Inflammatory macrophage (primary cell): Measurements from ENCODE around the gene NEUROD1.
"Not testable (repeated sequence)": the region's sequence is repeated elsewhere in the genome, so short reads cannot be mapped to it uniquely, and the experiment has no call there.

Experiments
- DNase-seq, 2 donors: peaks; one replicate each; pipeline ENCODE4 v3.0.0-alpha.2; 2020 to 2022
- total RNA-seq, 18 experiments: gene quantifications; one replicate each; lab custom pipeline; 2026; ENCODE audit warnings: mixed read lengths in 6 of 18, inconsistent platforms in 2 of 18; lab: John Stamatoyannopoulos, UW

Gene NEUROD1
- total RNA-seq, result 0 to 0.20 (median 0) reads per million in 18 experiments

GRCh38 chr2:181680055-181680936 is at the start of gene NEUROD1:
TSS of gene NEUROD1 (minus strand) at chr2:181680517. CDS start at chr2:181678860, 1,657 bp downstream.
- DNase-seq, result no peak

GRCh38 chr2:181725476-181725875 is 45.2 kb upstream of the NEUROD1 start:
- DNase-seq, result no peak

DNA sequence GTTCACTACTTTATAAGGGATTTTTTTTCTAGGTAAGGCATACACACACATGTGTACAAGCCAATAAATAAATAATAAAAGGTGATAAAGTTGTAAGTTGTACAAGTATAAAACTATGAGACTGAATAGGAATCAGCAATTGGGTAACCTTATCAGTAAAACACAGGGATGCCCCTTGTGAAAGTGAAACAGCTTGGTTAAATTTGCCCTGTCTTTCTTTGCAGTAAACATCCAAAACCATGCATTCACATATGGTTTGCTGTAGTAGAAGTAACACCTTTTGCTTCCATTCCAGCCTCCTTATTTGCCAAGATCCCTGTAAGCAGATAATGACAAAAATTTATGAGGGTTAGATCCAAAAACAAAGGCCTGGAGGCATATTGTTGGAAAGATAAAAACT is 44.3 kb upstream of the NEUROD1 start:
- no peak for DNase-seq

DNA sequence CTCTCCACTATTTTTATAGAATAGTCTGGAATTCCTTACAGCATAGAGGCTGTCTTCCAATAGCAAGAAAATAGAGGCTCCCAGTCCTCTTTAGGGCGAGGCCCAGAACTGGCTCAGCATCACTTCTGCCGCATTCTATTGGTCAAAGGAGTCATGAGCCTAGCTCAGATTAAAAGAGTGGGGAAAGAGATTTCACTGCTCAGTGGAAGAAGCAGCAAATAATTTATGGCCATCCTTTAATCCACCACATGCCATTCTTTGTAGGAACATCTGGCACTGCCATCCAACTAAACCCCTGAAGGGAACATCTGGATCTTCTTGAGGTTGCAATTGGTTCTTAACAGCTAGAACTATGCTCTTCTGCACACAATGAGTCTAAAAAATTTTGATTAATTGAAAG is 43.4 kb upstream of the NEUROD1 start:
- DNase-seq, result no peak

DNA sequence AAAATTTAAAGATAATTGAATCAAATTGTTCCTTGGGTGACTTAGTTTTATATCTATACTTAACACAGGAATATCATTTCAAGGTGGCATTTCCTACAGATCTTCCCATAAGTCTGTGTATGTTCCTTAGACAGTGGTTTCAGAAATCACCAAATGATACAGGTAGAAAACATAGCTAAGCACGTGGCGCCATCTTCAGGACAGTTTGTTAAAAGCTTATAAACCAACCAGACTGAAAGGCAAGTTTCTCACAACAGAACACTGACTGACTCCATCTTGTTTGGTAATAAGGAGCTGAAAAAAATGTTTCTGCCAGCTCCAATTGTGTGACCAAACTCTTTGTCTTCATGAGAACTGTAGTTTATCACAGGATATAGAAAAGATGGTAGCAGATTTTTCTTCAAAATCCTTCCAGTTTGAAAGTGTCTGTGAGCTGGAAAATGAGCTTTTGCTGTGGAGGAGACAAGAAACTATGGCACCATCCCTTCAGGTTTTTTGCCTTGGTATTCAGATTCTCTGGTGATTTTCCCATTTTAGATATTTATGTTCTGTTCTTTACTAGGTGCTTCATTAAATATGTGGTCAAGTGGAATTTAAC is 34.8 kb upstream of the NEUROD1 start:
- peak; percentile 84 to 87 for DNase-seq

DNA sequence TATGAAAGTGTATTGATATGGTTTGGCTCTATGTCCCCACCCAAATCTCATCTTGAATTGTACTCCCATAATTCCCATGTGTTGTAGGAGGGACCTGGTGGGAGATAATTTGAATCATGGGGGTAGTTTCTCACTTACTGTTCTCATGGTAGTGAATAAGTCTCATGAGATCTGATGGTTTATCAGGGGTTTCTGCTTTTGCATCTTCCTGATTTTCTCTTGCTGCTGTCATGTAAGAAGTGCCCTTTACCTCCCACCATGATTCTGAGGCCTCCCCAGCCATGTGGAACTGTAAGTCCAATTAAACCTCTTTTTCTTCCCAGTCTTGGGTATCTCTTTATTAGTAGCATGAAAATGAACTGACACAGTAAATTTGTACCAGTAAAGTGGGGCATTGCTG is 30.7 kb upstream of the NEUROD1 start:
- peak; percentile 52 to 60 for DNase-seq

- not testable (repeated sequence) for DNase-seq
Measured at GRCh38 chr2:181702519-181702918, 22.2 kb upstream of the NEUROD1 start.

- no peak for DNase-seq
Measured at GRCh38 chr2:181698223-181698622, 17.9 kb upstream of the NEUROD1 start.

- DNase-seq, result peak; percentile 64 to 85
Measured at GRCh38 chr2:181697571-181697970, 17.3 kb upstream of the NEUROD1 start.

- DNase-seq, result peak; percentile 45 to 73
Measured at GRCh38 chr2:181697126-181697525, 16.8 kb upstream of the NEUROD1 start.

- no peak for DNase-seq
Measured at GRCh38 chr2:181694271-181694670, 14.0 kb upstream of the NEUROD1 start.

GRCh38 chr2:181690860-181691259 is 10.5 kb upstream of the NEUROD1 start:
- DNase-seq, result no peak

- no peak for DNase-seq
Measured at GRCh38 chr2:181686576-181687185, 6.4 kb upstream of the NEUROD1 start.

DNA sequence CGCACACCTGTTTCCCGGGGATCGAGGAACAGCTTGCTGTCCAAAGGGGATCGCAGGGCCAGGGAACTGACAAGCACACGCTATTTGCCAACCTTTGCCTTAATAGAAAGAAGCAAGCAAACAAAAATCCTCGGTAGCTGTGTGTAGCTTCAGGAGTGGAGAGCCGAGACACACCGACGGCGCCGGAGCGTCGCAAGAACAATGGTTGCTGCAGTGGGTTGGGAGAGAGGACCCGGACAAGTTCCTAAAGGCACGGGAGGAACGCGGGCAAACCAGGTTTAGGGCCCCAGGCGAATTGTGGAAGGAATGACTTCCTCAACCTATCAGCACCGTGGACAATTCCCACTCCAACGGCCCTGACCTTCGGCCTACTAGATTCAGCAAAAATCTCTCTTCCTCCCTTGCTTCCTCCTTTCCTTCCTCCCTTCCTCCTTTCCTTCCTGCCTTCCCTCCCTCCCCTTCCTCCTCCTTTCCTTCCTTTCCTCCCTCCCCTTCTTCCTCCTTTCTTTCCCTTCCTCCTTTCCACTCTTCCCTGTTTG is 4.9 kb upstream of the NEUROD1 start:
- DNase-seq, result peak in 1 of 2 donors; percentile 30

DNA sequence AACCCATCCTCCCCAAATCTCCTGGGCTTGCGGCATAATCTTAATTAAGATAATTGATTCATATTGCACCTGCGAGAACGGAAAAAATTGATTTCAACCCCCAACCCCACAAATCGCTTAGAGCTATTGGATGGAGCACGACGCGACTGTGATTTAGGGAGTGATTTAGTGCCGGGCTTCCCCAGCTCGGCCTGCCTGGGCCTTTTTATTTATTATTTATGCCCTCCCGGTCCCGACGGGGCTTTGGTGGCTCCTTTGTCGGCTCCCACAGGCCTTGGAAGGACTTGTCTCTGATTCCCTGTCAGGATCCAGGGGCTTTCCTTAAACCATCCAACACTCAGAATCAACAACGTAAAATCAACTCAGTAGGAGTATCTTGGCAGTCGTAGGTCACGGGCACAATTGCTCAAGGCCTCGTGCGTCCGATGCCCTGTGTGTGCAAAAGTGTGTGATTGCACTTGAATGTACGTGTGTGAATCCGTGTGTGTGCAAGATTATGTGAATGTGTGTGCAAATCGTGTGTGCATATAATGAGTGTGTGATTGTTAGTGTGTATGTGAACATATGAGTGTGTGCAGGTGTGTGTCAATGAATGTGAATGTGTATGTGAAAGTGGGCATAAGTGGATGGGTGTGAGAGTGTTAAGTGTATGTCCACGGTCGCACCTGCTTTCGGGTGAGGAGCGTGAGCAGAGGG is 4.3 kb upstream of the NEUROD1 start:
- no peak for DNase-seq

- no peak for DNase-seq
Measured at GRCh38 chr2:181683518-181684453, 3.5 kb upstream of the NEUROD1 start.

DNA sequence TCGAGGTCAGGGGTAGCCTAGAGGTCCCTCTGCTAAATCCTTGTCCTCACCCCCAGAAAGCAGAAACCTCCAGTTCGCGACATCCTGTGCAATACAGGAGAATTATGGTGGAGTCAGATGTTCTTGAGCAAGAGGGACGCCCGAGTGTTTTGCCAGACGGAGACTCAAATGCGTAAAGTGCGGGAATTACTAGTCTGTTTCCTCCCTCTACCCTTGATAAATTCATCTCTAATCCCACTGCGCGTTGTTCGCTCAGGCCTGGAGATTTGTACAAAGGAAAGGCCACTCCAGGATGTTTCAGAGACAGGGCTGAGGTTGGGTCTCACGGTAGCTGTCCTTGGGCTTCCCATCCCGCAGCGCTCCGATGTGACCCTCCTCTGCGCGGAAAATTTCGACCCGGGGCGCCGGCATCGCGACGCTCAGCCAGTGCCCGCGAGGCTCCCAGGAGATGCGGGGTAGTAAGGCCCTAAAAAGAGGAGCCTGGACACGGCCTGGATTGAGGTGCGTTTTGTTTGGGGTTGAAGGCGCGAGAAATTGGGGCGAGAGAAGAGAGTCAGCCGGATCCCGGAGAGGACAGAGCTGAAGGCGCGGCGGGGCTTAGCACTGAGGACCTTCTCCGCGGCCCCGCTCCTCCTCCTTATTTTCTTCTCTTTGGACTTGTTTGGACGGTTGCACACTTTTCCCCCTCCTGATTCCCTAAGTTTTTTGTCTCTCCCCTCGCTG is 2.6 kb upstream of the NEUROD1 start:
- no peak for DNase-seq

DNA sequence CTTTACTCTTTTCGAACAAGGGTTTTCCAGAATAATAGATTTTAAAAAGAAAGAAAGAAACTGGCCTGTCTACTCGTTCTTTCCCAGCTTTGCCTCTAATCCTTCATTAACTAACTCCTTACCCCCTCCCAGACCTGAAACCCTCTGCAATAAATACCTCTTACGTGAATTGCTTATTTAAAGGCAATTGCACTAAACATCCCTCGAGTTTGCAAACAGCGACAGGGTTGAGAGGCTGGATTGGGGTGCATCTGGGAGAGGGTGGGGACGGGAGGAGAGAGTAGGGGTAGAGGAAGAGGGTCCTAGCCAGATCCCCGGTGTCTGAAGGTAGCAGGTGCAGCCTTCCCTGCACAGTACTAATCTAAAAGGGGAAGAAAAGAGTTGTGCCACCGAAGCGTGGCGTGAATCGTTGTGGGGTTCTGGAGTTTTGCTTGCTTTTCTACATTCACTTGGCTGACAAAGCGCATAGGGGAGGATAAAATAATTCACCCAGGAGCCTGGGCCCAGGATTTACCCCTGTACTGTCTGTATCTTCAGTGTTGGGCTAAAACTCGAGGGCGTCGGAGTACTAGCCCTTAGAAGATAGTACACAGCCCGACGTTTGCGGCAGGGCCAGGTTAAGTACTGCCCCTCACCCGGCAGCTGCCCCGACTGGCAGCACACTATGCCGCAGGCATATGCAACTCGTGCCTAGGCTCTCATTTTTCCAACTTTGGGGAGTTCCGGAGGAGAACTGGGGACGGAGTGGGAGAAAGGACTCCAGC is 1.9 kb upstream of the NEUROD1 start:
- no peak for DNase-seq

DNA sequence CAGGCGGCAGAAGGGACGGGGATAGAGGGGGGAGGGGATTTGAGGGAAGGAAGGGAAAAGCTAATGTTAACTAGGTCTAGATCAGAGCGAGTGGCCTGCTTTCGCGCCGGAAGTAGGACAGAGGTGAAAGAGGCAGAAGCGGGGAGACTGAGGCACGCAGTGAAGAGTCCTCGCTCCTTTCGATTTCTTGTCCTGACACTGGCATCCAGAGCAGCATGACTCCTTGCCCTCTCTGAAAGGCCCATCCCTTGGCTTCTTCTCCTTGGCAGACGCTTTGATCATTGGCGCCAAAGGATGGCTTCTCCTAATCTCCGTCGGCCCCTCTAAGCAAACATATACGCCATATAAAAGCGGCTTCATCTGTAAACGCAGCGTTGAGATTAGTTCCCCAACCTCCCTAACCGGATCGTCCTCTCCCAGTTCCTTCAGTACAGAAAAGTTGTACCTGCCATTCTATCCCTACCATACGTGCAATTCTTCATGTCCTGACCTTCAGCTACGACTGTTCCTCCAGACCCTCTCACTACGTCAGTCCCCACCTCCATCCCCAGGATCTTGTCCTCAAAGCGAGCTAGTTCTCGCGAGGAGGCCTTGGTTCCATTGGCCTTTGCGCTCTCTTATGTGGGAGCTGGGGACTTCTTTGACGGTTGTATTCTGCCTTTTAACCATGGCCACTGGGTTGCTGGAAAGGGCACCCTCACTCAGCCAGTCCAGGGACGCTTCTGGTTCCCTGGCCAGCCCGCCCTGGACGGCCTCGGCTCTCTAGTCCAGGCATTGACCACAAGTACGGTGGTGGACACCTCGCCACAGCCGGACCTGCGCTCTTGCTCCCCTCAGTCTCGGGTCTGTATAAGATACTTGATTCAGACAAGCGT is 857 bp upstream of the NEUROD1 start:
- no peak for DNase-seq
